H1 (cell line): ENCODE data around the gene STARD13. TPM values are rescaled to one million over a fixed set of nuclear protein-coding genes. Genes with fewer than 3 reads are reported as not detected.

ENCODE experiments used
- BRCA1 ChIP-seq: IDR thresholded peaks from 2 replicates; pipeline ENCODE4 v1.6.1; 2012; ENCODE audit warnings: low read depth, low read length, improper control_type of control experiment
- CHD1 ChIP-seq: IDR thresholded peaks from 2 replicates; pipeline ENCODE4 v1.6.1; 2012; ENCODE audit warnings: low read depth, low read length, improper control_type of control experiment
- KDM5A ChIP-seq: fragments of 200-600 bp; IDR thresholded peaks from 2 replicates; pipeline ENCODE4 v1.7.1; 2012; ENCODE audit warnings: mild to moderate bottlenecking, low read length, inconsistent platforms, mixed read lengths
- POLR2A ChIP-seq, 2 experiments: IDR thresholded peaks; 1 replicate in 1 of 2; 2 replicates in 1 of 2; pipeline ENCODE4 v1.6.1; 2011; ENCODE audit warnings: low read depth in 2 of 2, low read length in 2 of 2, mild to moderate bottlenecking in 2 of 2; ENCODE audit errors: control extremely low read depth in 1 of 2
- polyA plus RNA-seq, 7 experiments: library from polyadenylated mRNA; depleted of rRNA in 3 of 7; stranded (reverse) in 5 of 7; unstranded in 2 of 7; fragments of >200 nt in 5 of 7; fragments of 200-250 nt in 2 of 7; gene quantifications; 1 replicate in 5 of 7; 2 replicates in 1 of 7; 4 replicates in 1 of 7; pipeline versions ENCODE4 v1.2.1 to v1.2.3, GENCODE V29; 2011 to 2013; ENCODE audit warnings: missing spikeins in 2 of 7, mixed read lengths in 2 of 7
- total RNA-seq: library from RNA; stranded (reverse); fragmentation: NEBNext Ultra II Directional; extraction: Animal tissue kit (Norgen Biotek cat#: 25700); gene quantifications from 2 replicates; pipeline ENCODE4 v1.2.1, GENCODE V29; 2021

STARD13 gene
- total and polyA plus RNA-seq, 2 of the 8 experiments (the other 6 are each of a cell fraction or from before 2014, with no cell fraction given), result 0.82 to 2.9 TPM

- no peak for TF ChIP-seq CHD1
- TF ChIP-seq KDM5A, result no peak
- TF ChIP-seq BRCA1, result no peak
- no peak for TF ChIP-seq POLR2A (IDR thresholded peaks at IDR 0.05; ENCODE audit: control extremely low read depth in 1 of 2, low read depth in 2 of 2, low read length in 2 of 2)
Observed at GRCh38 chr13:33083054-33083453, 202.5 kb downstream of the STARD13 start (continued).
